ENCODE data around the gene TTC34. TPM values are rescaled to one million over a fixed set of nuclear protein-coding genes. Genes with fewer than 3 reads are reported as not detected.

Gene TTC34
- total RNA-seq, 1 experiment from 2014 or later, result 0.61 TPM

DNA sequence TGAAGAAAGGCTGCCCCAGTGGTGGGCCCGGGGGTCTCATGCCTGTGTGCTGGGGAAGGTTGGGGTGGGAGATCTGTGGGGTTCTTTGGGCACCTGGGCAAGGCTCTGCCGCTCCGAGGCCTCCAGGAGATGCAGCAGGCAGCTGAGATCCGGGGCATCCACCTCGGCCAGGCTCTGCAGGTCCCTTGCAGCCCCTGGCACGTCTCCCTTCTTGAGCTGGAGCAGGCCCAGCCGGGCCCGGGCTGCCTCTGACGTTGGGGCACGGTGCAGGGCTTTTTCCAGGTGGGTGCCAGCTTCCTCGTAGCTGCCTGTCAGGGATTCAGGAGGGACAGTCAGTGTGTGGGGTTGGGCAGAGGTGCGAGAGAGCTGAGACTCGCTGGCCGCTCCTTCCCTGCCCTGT is 157.3 kb downstream of the TTC34 start (continued):
- TF ChIP-seq ETV6 (CRISPR knock-in tag; IDR thresholded peaks at IDR 0.05), result no peak
- TF ChIP-seq RELA (CRISPR knock-in tag; IDR thresholded peaks at IDR 0.05; ENCODE audit: borderline replicate concordance), result no peak
- no peak for TF ChIP-seq ESRRA (CRISPR knock-in tag; IDR thresholded peaks at IDR 0.05; ENCODE audit: borderline replicate concordance)
- no peak for TF ChIP-seq HMGA2 (CRISPR knock-in tag; IDR thresholded peaks at IDR 0.05)
- TF ChIP-seq, protein P1, sequence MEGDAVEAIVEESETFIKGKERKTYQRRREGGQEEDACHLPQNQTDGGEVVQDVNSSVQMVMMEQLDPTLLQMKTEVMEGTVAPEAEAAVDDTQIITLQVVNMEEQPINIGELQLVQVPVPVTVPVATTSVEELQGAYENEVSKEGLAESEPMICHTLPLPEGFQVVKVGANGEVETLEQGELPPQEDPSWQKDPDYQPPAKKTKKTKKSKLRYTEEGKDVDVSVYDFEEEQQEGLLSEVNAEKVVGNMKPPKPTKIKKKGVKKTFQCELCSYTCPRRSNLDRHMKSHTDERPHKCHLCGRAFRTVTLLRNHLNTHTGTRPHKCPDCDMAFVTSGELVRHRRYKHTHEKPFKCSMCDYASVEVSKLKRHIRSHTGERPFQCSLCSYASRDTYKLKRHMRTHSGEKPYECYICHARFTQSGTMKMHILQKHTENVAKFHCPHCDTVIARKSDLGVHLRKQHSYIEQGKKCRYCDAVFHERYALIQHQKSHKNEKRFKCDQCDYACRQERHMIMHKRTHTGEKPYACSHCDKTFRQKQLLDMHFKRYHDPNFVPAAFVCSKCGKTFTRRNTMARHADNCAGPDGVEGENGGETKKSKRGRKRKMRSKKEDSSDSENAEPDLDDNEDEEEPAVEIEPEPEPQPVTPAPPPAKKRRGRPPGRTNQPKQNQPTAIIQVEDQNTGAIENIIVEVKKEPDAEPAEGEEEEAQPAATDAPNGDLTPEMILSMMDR (IDR thresholded peaks at IDR 0.05), result no peak
- TF ChIP-seq SMAD3 (CRISPR knock-in tag; IDR thresholded peaks at IDR 0.05; ENCODE audit: borderline replicate concordance), result no peak
- TF ChIP-seq, protein P2, sequence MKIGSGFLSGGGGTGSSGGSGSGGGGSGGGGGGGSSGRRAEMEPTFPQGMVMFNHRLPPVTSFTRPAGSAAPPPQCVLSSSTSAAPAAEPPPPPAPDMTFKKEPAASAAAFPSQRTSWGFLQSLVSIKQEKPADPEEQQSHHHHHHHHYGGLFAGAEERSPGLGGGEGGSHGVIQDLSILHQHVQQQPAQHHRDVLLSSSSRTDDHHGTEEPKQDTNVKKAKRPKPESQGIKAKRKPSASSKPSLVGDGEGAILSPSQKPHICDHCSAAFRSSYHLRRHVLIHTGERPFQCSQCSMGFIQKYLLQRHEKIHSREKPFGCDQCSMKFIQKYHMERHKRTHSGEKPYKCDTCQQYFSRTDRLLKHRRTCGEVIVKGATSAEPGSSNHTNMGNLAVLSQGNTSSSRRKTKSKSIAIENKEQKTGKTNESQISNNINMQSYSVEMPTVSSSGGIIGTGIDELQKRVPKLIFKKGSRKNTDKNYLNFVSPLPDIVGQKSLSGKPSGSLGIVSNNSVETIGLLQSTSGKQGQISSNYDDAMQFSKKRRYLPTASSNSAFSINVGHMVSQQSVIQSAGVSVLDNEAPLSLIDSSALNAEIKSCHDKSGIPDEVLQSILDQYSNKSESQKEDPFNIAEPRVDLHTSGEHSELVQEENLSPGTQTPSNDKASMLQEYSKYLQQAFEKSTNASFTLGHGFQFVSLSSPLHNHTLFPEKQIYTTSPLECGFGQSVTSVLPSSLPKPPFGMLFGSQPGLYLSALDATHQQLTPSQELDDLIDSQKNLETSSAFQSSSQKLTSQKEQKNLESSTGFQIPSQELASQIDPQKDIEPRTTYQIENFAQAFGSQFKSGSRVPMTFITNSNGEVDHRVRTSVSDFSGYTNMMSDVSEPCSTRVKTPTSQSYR (CRISPR knock-in tag; IDR thresholded peaks at IDR 0.05), result no peak
- TF ChIP-seq NR2C2 (CRISPR knock-in tag; IDR thresholded peaks at IDR 0.05), result no peak

- ChIA-PET CTCF (interaction anchor here (0.8 to 1.1 kb wide), 2 partner anchors 114 to 444 kb away, joined by 3 to 4 read pairs; no protein-coding TSS in a partner anchor), POLR2A (no interaction called here)
- Mint-ChIP-seq H3K27ac (no peak overlapping the region), H3K4me3 (peak overlapping the region; percentile 63), H3K36me3 (peaks cover 11% of the 10 kb centered on the region), H3K27me3 (ENCODE audit: low read depth) (peaks cover 14% of the 10 kb centered on the region), H3K9me3 (peaks cover 28% of the 10 kb centered on the region), H3K4me1 (no peaks in the 10 kb centered on the region; the same call in 1 of the 2 replicates)
- DNase-seq (ENCODE audit: low spot score) (no peak), ATAC-seq (peak; percentile 51)
- TF ChIP-seq, protein P1 (IDR thresholded peaks at IDR 0.05), result no peak
- TF ChIP-seq IRF2 (CRISPR knock-in tag; IDR thresholded peaks at IDR 0.05; ENCODE audit: borderline replicate concordance, low read depth) (no peak), ZNF263 (CRISPR knock-in tag; IDR thresholded peaks at IDR 0.05; ENCODE audit: low read depth) (no peak), RORB (CRISPR knock-in tag; IDR thresholded peaks at IDR 0.05) (no peak), ZNF532 (CRISPR knock-in tag; IDR thresholded peaks at IDR 0.05; ENCODE audit: borderline replicate concordance) (no peak), E2F5 (CRISPR knock-in tag; IDR thresholded peaks at IDR 0.05) (no peak)
- TF ChIP-seq, protein P3, sequence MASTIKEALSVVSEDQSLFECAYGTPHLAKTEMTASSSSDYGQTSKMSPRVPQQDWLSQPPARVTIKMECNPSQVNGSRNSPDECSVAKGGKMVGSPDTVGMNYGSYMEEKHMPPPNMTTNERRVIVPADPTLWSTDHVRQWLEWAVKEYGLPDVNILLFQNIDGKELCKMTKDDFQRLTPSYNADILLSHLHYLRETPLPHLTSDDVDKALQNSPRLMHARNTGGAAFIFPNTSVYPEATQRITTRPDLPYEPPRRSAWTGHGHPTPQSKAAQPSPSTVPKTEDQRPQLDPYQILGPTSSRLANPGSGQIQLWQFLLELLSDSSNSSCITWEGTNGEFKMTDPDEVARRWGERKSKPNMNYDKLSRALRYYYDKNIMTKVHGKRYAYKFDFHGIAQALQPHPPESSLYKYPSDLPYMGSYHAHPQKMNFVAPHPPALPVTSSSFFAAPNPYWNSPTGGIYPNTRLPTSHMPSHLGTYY (CRISPR knock-in tag; IDR thresholded peaks at IDR 0.05), result no peak
- TF ChIP-seq, protein P4, sequence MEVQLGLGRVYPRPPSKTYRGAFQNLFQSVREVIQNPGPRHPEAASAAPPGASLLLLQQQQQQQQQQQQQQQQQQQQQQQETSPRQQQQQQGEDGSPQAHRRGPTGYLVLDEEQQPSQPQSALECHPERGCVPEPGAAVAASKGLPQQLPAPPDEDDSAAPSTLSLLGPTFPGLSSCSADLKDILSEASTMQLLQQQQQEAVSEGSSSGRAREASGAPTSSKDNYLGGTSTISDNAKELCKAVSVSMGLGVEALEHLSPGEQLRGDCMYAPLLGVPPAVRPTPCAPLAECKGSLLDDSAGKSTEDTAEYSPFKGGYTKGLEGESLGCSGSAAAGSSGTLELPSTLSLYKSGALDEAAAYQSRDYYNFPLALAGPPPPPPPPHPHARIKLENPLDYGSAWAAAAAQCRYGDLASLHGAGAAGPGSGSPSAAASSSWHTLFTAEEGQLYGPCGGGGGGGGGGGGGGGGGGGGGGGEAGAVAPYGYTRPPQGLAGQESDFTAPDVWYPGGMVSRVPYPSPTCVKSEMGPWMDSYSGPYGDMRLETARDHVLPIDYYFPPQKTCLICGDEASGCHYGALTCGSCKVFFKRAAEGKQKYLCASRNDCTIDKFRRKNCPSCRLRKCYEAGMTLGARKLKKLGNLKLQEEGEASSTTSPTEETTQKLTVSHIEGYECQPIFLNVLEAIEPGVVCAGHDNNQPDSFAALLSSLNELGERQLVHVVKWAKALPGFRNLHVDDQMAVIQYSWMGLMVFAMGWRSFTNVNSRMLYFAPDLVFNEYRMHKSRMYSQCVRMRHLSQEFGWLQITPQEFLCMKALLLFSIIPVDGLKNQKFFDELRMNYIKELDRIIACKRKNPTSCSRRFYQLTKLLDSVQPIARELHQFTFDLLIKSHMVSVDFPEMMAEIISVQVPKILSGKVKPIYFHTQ (CRISPR knock-in tag; IDR thresholded peaks at IDR 0.05), result no peak
Observed at GRCh38 chr1:2643414-2644077, 157.9 kb downstream of the TTC34 start.
